DOHH2 (cell line): Measurements from ENCODE around the gene PAK5.

ENCODE experiments used
- EZH2phosphoT487 ChIP-seq: fragments of 200-600 bp; sonication (generic); IDR thresholded peaks from 2 replicates; pipeline ENCODE4 v1.6.1; 2017; ENCODE audit warnings: borderline replicate concordance, mild to moderate bottlenecking, antibody characterized with exemption, low read length, moderate library complexity, mixed read lengths
- TF ChIP-seq, protein P1 (sequence below): fragments of 200-600 bp; sonication (generic); IDR thresholded peaks from one replicate; pipeline ENCODE4 v1.5.1; 2014; ENCODE audit warnings: antibody characterized with exemption, mild to moderate bottlenecking, low read depth, low read length; ENCODE audit not compliant: poor library complexity, severe bottlenecking

DNA sequence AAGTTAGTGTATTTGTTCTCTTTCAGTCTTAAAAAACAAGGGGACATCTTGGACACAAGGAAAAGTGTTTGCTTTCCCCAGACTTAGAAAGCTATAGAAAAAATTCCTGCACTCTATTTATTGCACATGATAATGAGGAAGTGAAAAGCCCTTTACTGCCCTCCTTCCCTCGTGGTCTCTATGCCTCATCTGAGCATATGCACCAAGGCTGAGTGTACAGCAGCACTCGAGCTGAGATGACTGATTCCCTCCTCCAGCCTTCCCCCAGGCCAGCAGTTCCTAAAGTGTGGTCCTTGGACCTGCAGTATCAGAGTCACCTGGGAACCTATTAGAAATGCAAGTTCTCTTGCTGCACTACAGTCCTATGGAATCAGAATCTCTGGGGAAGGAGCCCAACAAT, 338.8 kb downstream of the PAK5 start:
- TF ChIP-seq, protein P1, sequence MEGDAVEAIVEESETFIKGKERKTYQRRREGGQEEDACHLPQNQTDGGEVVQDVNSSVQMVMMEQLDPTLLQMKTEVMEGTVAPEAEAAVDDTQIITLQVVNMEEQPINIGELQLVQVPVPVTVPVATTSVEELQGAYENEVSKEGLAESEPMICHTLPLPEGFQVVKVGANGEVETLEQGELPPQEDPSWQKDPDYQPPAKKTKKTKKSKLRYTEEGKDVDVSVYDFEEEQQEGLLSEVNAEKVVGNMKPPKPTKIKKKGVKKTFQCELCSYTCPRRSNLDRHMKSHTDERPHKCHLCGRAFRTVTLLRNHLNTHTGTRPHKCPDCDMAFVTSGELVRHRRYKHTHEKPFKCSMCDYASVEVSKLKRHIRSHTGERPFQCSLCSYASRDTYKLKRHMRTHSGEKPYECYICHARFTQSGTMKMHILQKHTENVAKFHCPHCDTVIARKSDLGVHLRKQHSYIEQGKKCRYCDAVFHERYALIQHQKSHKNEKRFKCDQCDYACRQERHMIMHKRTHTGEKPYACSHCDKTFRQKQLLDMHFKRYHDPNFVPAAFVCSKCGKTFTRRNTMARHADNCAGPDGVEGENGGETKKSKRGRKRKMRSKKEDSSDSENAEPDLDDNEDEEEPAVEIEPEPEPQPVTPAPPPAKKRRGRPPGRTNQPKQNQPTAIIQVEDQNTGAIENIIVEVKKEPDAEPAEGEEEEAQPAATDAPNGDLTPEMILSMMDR: no peak
- no peak for TF ChIP-seq EZH2phosphoT487
